Tongue (tissue), 2 donors: ENCODE data around the gene CHPF2. TPM values are rescaled to one million over a fixed set of nuclear protein-coding genes. Genes with fewer than 3 reads are reported as not detected.

Source experiments
- DNase-seq: peaks from one replicate; pipeline ENCODE4 v3.0.0-alpha.2; 2015
- total RNA-seq: library from RNA; depleted of rRNA; stranded (reverse); fragments of >200 nt; gene quantifications from one replicate; pipeline ENCODE4 v1.2.3, GENCODE V29; 2014

CHPF2 gene
- total RNA-seq, 1 donor from 2014 or later, result 29.2 TPM

GRCh38 chr7:151246851-151247580 is 14.7 kb downstream of the CHPF2 start:
- DNase-seq, result peak; percentile 97

GRCh38 chr7:151247611-151248345 is 15.5 kb downstream of the CHPF2 start:
- DNase-seq, result peak; percentile 63

- DNase-seq, result peak; percentile 84
Measured at GRCh38 chr7:151248346-151249033, 16.2 kb downstream of the CHPF2 start, which contains the start of gene SMARCD3. SMARCD3 (minus strand) TSS chr7:151248694; CDS start chr7:151248562, 132 bp downstream.

GRCh38 chr7:151249034-151249731 is 16.9 kb downstream of the CHPF2 start:
- peak; percentile 81 for DNase-seq

- peak; percentile 90 for DNase-seq
Measured at GRCh38 chr7:151249732-151250072, 17.4 kb downstream of the CHPF2 start.

- DNase-seq, result no peak
Measured at GRCh38 chr7:151250181-151251132, 18.2 kb downstream of the CHPF2 start.

- DNase-seq, result peak; percentile 82
Measured at GRCh38 chr7:151251328-151251688, 19.0 kb downstream of the CHPF2 start.

GRCh38 chr7:151251689-151252560 is 19.6 kb downstream of the CHPF2 start:
- DNase-seq, result peak; percentile 93

- DNase-seq, result no peak
Measured at GRCh38 chr7:151252561-151252835, 20.2 kb downstream of the CHPF2 start.

- peak; percentile 58 for DNase-seq
Measured at GRCh38 chr7:151252961-151253711, 20.9 kb downstream of the CHPF2 start.

GRCh38 chr7:151254316-151254715 is 22.0 kb downstream of the CHPF2 start:
- DNase-seq, result no peak

GRCh38 chr7:151254851-151255250 is 22.6 kb downstream of the CHPF2 start:
- DNase-seq, result no peak

GRCh38 chr7:151255390-151255789 is 23.1 kb downstream of the CHPF2 start:
- no peak for DNase-seq

GRCh38 chr7:151256410-151257045 is 24.2 kb downstream of the CHPF2 start:
- peak; percentile 47 for DNase-seq

GRCh38 chr7:151257990-151258389 is 25.7 kb downstream of the CHPF2 start:
- DNase-seq, result no peak

GRCh38 chr7:151260471-151260870 is 28.2 kb downstream of the CHPF2 start:
- no peak for DNase-seq

- no peak for DNase-seq
Measured at GRCh38 chr7:151260883-151261282, 28.6 kb downstream of the CHPF2 start.

- peak; percentile 50 for DNase-seq
Measured at GRCh38 chr7:151261529-151261928, 29.2 kb downstream of the CHPF2 start.

- DNase-seq, result no peak
Measured at GRCh38 chr7:151264615-151265014, 32.3 kb downstream of the CHPF2 start.
